Colon (tissue), 2 donors: Measurements from ENCODE around the gene CTTN.

Source experiments
- FAIRE-seq: peaks from 2 replicates; lab custom pipeline; 2012; peaks lifted over from hg19 to GRCh38; lab: Jason Lieb, UNC
- donor health status: control.
- donor health status: control.

The CTTN gene

GRCh38 chr11:70397983-70398833, at the start of gene CTTN:
TSS of gene CTTN (plus strand) at chr11:70398529. CDS start at chr11:70407298, 8,769 bp downstream.
- FAIRE-seq: no peak

- FAIRE-seq: no peak
Measured at GRCh38 chr11:70348608-70349007, 49.7 kb upstream of the CTTN start.

GRCh38 chr11:70351646-70352045, 46.7 kb upstream of the CTTN start:
- FAIRE-seq: no peak

- no peak for FAIRE-seq
Measured at GRCh38 chr11:70352100-70352499, 46.2 kb upstream of the CTTN start.

GRCh38 chr11:70352601-70353000, 45.7 kb upstream of the CTTN start:
- FAIRE-seq: no peak

- no peak for FAIRE-seq
Measured at GRCh38 chr11:70353329-70353728, 45.0 kb upstream of the CTTN start.

- no peak for FAIRE-seq
Measured at GRCh38 chr11:70353900-70354568, 44.3 kb upstream of the CTTN start.

GRCh38 chr11:70354629-70355028, 43.7 kb upstream of the CTTN start:
- FAIRE-seq: no peak

- FAIRE-seq: no peak
Measured at GRCh38 chr11:70358753-70359152, 39.6 kb upstream of the CTTN start.

GRCh38 chr11:70359451-70360205, 38.7 kb upstream of the CTTN start:
- FAIRE-seq: no peak

- FAIRE-seq: no peak
Measured at GRCh38 chr11:70360211-70360610, 38.1 kb upstream of the CTTN start.

GRCh38 chr11:70364178-70364577, 34.2 kb upstream of the CTTN start:
- FAIRE-seq: no peak

- no peak for FAIRE-seq
Measured at GRCh38 chr11:70364745-70365543, 33.4 kb upstream of the CTTN start.

- no peak for FAIRE-seq
Measured at GRCh38 chr11:70365544-70365927, 32.8 kb upstream of the CTTN start.

GRCh38 chr11:70367071-70367470, 31.3 kb upstream of the CTTN start:
- no peak for FAIRE-seq

- no peak for FAIRE-seq
Measured at GRCh38 chr11:70368961-70369360, 29.4 kb upstream of the CTTN start.

- no peak for FAIRE-seq
Measured at GRCh38 chr11:70371241-70371640, 27.1 kb upstream of the CTTN start.

GRCh38 chr11:70372076-70372475, 26.3 kb upstream of the CTTN start:
- no peak for FAIRE-seq

GRCh38 chr11:70376621-70377020, 21.7 kb upstream of the CTTN start:
- no peak for FAIRE-seq

GRCh38 chr11:70377645-70378044, 20.7 kb upstream of the CTTN start:
- no peak for FAIRE-seq

- FAIRE-seq: no peak
Measured at GRCh38 chr11:70378506-70379134, 19.7 kb upstream of the CTTN start.

GRCh38 chr11:70381350-70381749, 17.0 kb upstream of the CTTN start:
- FAIRE-seq: no peak
